Pancreas (tissue), 10 donors: Measurements from ENCODE around the gene AAMP. TPM values are rescaled to one million over a fixed set of nuclear protein-coding genes. Genes with fewer than 3 reads are reported as not detected.

Experiments
- ATAC-seq, 4 donors: fragments of 200-7000 bp; cut with Tn5 transposase; one replicate each; pipeline versions ENCODE4 v1.8.0 to v1.9.1; 2020; ENCODE audit warnings: mild to moderate bottlenecking in 4 of 4, moderate library complexity in 4 of 4
- DNase-seq, 6 donors: peaks; one replicate each; pipeline ENCODE4 v3.0.0-alpha.2; 2020
- FAIRE-seq: peaks from 2 replicates; lab custom pipeline; 2012; peaks lifted over from hg19 to GRCh38; lab: Jason Lieb, UNC
- H3K27ac ChIP-seq, 4 donors: fragments of 200-600 bp; sonication (generic); 1 replicate in 3 of 4; 2 replicates in 1 of 4; pipeline versions ENCODE4 v1.5.0 to v1.8.0; 2020
- H3K27me3 ChIP-seq, 4 donors: fragments of 200-600 bp; one replicate each; pipeline ENCODE4 v1.8.0; 2021
- H3K36me3 ChIP-seq, 3 donors: fragments of 200-600 bp; sonication (generic) in 1 of 3; one replicate each; pipeline versions ENCODE4 v1.5.0 to v1.8.0; 2020 to 2021
- H3K4me1 ChIP-seq, 3 donors: fragments of 200-600 bp; one replicate each; pipeline ENCODE4 v1.8.0; 2021
- H3K4me3 ChIP-seq, 4 donors: fragments of 200-600 bp; sonication (generic) in 2 of 4; one replicate each; pipeline versions ENCODE4 v1.5.0 to v1.8.0; 2020 to 2021
- H3K9me3 ChIP-seq, 4 donors: fragments of 200-600 bp; one replicate each; pipeline ENCODE4 v1.8.0; 2021
- CTCF ChIP-seq, 4 donors: fragments of 200-600 bp; sonication (generic) in 3 of 4; IDR thresholded peaks; one replicate each; pipeline versions ENCODE4 v1.5.0 to v1.8.0; 2021; ENCODE audit warnings: antibody characterized with exemption in 4 of 4
- WGBS, 2 donors: extraction: QIAGEN DNeasy Blood & Tissue Kit; methylation state at CpG; one replicate each; pipeline ENCODE4 v1.1.7; 2013; 5-methylcytosine and 5-hydroxymethylcytosine counted together
- intact Hi-C, 3 donors: fragments of 100-400 bp; cut with DNase I; formaldehyde crosslinking; loops; one replicate each; pipeline versions ENCODE4 v1.11.1 to v1.14.2; 2022
- polyA plus RNA-seq, 2 donors: library from polyadenylated mRNA; stranded (reverse); fragments of 200-250 nt; gene quantifications; one replicate each; pipeline ENCODE4 v1.2.3, GENCODE V29; 2013
- total RNA-seq, 6 donors: library from RNA; stranded (reverse); fragmentation: NEBNext Ultra II Directional in 4 of 6; extraction: Animal tissue kit (Norgen Biotek cat#: 25700) in 4 of 6; gene quantifications; one replicate each; pipeline versions ENCODE4 v1.2.1 to v1.2.4, GENCODE V29; 2021 to 2023
- donor health status: healthy with polysubstance abuse.
- donor health status: DM: no; HTN: no; CAD: no; lungs with moderate emphysema.
- donor health status: DM: no; HTN: no; CAD: no.
- donor health status: control.
- donor health status: control.
- donor health status: Bipolar disorder and iron deficiency.
- donor health status: DM: yes; HTN: yes; CAD: no.
- donor health status: DM: no; HTN: no; CAD: no.
- donor health status: DM: no; HTN: no; CAD: no.
- donor health status: DM: yes; HTN: yes; CAD: no.

AAMP gene
- total and polyA plus RNA-seq, 8 donors: 34.0 to 85.5 (median 41.4) TPM

GRCh38 chr2:218244665-218245064 lies 25.3 kb downstream of the AAMP start:
- H3K36me3 ChIP-seq: peaks cover 7 to 54% (median 37%) of the 10 kb centered on the region in 3 donors
- no peaks in the 10 kb centered on the region for H3K27me3 ChIP-seq
- no peak overlapping the region for H3K4me3 ChIP-seq
- 80 to 89% methylated on average over 2 of the region's 2 CpGs for WGBS, 2 donors
- H3K27ac ChIP-seq: no peak overlapping the region
- no peaks in the 10 kb centered on the region for H3K9me3 ChIP-seq
- DNase-seq (no peak), ATAC-seq (no peak), FAIRE-seq (no peak)
- no peak for TF ChIP-seq CTCF (IDR thresholded peaks at IDR 0.05)
- H3K4me1 ChIP-seq: no peaks in the 10 kb centered on the region
- intact Hi-C loops: no loop called here

GRCh38 chr2:218244204-218244603 lies 25.7 kb downstream of the AAMP start:
- DNase-seq (no peak), ATAC-seq (no peak), FAIRE-seq (no peak)
- Histone ChIP-seq H3K4me3 (no peak overlapping the region), H3K4me1 (no peaks in the 10 kb centered on the region), H3K27ac (no peak overlapping the region), H3K27me3 (no peaks in the 10 kb centered on the region), H3K9me3 (no peaks in the 10 kb centered on the region), H3K36me3 (peaks cover 7 to 54% (median 32%) of the 10 kb centered on the region in 3 donors)
- intact Hi-C loops: no loop called here
- 62 to 68% methylated on average over 1 of the region's 1 CpG for WGBS, 2 donors
- TF ChIP-seq CTCF (IDR thresholded peaks at IDR 0.05): no peak

GRCh38 chr2:218238887-218239286 lies 31.1 kb downstream of the AAMP start:
- Histone ChIP-seq H3K9me3 (no peaks in the 10 kb centered on the region), H3K4me3 (no peak overlapping the region), H3K27me3 (no peaks in the 10 kb centered on the region), H3K4me1 (peaks cover 0 to 15% (median 5%) of the 10 kb centered on the region in 3 donors), H3K27ac (no peak overlapping the region), H3K36me3 (peaks cover 0 to 32% (median 28%) of the 10 kb centered on the region in 3 donors)
- no peak for TF ChIP-seq CTCF (IDR thresholded peaks at IDR 0.05)
- DNase-seq: no peak
- 88 to 95% methylated on average over 1 of the region's 1 CpG for WGBS, 2 donors
- no peak for ATAC-seq
- intact Hi-C loops: no loop called here
- no peak for FAIRE-seq

- intact Hi-C loops: no loop called here
- H3K36me3 ChIP-seq: peaks cover 0 to 32% (median 22%) of the 10 kb centered on the region in 3 donors
- ATAC-seq (no peak), DNase-seq (no peak), FAIRE-seq (no peak)
- H3K9me3 ChIP-seq: no peaks in the 10 kb centered on the region
- WGBS, 2 donors: 89 to 90% methylated on average over 4 of the region's 4 CpGs
- peaks cover 0 to 21% (median 9%) of the 10 kb centered on the region in 3 donors for H3K4me1 ChIP-seq
- no peak for TF ChIP-seq CTCF (IDR thresholded peaks at IDR 0.05)
- H3K4me3 ChIP-seq: no peak overlapping the region
- H3K27ac ChIP-seq: no peak overlapping the region
- no peaks in the 10 kb centered on the region for H3K27me3 ChIP-seq
Measured at GRCh38 chr2:218236829-218237228, 33.1 kb downstream of the AAMP start.

GRCh38 chr2:218235017-218235416 lies 34.9 kb downstream of the AAMP start:
- no peak for ATAC-seq
- intact Hi-C loops: no loop called here
- H3K9me3 ChIP-seq: no peaks in the 10 kb centered on the region
- H3K27ac ChIP-seq: peak overlapping the region in 1 of 4 donors; percentile 5
- no peak for DNase-seq
- peaks cover under 1 to 39% (median 18%) of the 10 kb centered on the region in 3 donors for H3K4me1 ChIP-seq
- TF ChIP-seq CTCF (IDR thresholded peaks at IDR 0.05): no peak
- H3K4me3 ChIP-seq: no peak overlapping the region
- peaks cover 0 to 24% (median 16%) of the 10 kb centered on the region in 3 donors for H3K36me3 ChIP-seq
- whole genome bisulfite sequencing, 2 donors: 98% methylated on average over 2 of the region's 2 CpGs
- no peak for FAIRE-seq
- H3K27me3 ChIP-seq: no peaks in the 10 kb centered on the region
